ENCODE data around the gene C19orf38.

DNA sequence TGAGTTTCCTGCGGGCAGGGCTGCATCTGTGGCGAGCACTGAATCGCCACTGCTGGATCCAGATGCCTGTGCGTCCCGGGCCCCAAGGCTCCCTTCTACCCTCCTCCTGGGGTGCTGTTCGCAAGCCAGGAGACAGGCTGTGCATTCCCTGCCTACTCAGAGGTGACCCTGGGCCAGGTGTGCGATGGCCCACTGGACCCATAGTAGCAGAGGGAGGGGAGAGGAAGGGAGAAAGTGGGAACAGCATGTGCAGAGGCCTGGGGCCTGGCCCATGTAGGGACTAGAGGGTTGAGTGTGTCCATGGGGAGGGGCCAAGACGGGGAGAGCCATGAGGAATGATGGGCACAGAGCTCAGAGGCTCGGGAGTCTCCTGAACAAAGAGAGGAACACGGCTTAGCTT lies 50.4 kb downstream of the C19orf38 start:
- TF ChIP-seq, protein P1, sequence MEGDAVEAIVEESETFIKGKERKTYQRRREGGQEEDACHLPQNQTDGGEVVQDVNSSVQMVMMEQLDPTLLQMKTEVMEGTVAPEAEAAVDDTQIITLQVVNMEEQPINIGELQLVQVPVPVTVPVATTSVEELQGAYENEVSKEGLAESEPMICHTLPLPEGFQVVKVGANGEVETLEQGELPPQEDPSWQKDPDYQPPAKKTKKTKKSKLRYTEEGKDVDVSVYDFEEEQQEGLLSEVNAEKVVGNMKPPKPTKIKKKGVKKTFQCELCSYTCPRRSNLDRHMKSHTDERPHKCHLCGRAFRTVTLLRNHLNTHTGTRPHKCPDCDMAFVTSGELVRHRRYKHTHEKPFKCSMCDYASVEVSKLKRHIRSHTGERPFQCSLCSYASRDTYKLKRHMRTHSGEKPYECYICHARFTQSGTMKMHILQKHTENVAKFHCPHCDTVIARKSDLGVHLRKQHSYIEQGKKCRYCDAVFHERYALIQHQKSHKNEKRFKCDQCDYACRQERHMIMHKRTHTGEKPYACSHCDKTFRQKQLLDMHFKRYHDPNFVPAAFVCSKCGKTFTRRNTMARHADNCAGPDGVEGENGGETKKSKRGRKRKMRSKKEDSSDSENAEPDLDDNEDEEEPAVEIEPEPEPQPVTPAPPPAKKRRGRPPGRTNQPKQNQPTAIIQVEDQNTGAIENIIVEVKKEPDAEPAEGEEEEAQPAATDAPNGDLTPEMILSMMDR (conservative IDR thresholded peaks at IDR 0.05; ENCODE audit: low read depth, low read length): no peak
- TF ChIP-seq EZH2 (IDR thresholded peaks at IDR 0.05; ENCODE audit: low read length, unreplicated experiment) (no peak), EZH2phosphoT487 (IDR thresholded peaks at IDR 0.05; ENCODE audit: borderline replicate concordance, low read length) (no peak)
